ENCODE results near the gene CARMIL1.
A peak's percentile ranks its signal among the peaks of the same experiment; 100 is the strongest.

Gene CARMIL1

GRCh38 chr6:25414755-25415154, 135.6 kb downstream of the CARMIL1 start:
- H3K4me3 ChIP-seq (ENCODE audit: low read depth, low read length) = no peak overlapping the region
- DNase-seq (ENCODE audit: low read depth) = no peak
- TF ChIP-seq CTCF (conservative IDR thresholded peaks at IDR 0.05; ENCODE audit: low read depth, low read length) = no peak

GRCh38 chr6:25415274-25415673, 136.1 kb downstream of the CARMIL1 start:
- no peak for DNase-seq (ENCODE audit: low read depth)
- H3K4me3 ChIP-seq (ENCODE audit: low read depth, low read length) = no peak overlapping the region
- no peak for TF ChIP-seq CTCF (conservative IDR thresholded peaks at IDR 0.05; ENCODE audit: low read depth, low read length)

DNA sequence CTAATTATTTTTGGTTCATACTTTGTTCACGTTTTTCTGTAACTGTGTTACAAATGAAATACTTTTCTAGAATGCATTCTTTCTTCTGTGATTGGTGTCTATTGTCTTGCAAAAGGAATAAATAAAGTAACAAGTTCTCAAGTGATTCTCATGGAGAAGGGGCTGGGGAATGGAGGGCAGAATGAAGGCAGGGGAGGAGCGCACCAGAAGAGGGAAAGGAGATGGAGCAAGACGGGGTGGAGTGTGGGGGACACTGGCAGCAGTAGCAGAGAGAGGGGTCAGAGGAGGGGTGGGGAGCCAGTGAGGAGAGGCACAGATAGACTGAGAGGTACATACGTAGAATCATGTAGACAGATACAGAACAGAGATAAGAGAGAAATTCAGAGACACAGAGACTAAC, 136.5 kb downstream of the CARMIL1 start:
- no peak overlapping the region for H3K4me3 ChIP-seq (ENCODE audit: low read depth, low read length)
- no peak for TF ChIP-seq CTCF (conservative IDR thresholded peaks at IDR 0.05; ENCODE audit: low read depth, low read length)
- no peak for DNase-seq (ENCODE audit: low read depth)

GRCh38 chr6:25417046-25417605, 138.0 kb downstream of the CARMIL1 start:
- DNase-seq (ENCODE audit: low read depth) = peak; percentile 2
- TF ChIP-seq CTCF (conservative IDR thresholded peaks at IDR 0.05; ENCODE audit: low read depth, low read length) = no peak
- no peak overlapping the region for H3K4me3 ChIP-seq (ENCODE audit: low read depth, low read length)

GRCh38 chr6:25418454-25419052, 139.4 kb downstream of the CARMIL1 start:
- peak; percentile 7 for DNase-seq (ENCODE audit: low read depth)
- no peak overlapping the region for H3K4me3 ChIP-seq (ENCODE audit: low read depth, low read length)
- TF ChIP-seq CTCF (conservative IDR thresholded peaks at IDR 0.05; ENCODE audit: low read depth, low read length) = no peak

DNA sequence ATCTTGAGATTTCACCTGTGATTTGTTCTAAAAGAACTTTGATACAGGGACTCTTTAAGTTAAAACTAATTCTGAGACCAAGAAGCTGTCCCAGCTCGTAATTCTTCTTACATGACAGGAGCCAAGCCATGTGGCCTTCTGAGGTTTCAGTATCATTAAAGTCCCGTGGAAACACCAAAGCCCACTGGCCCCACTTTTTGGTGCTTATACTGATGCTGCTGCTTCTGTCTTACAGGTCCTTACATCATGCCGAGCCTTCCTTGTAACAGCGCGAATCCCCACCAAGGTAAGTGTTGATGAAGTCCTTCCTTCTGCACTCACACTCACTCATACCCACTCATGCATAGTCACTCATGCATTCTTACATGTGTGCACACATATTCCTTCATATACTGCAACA, 140.7 kb downstream of the CARMIL1 start:
- TF ChIP-seq CTCF (conservative IDR thresholded peaks at IDR 0.05; ENCODE audit: low read depth, low read length) = no peak
- DNase-seq (ENCODE audit: low read depth) = no peak
- no peak overlapping the region for H3K4me3 ChIP-seq (ENCODE audit: low read depth, low read length)

- no peak overlapping the region for H3K4me3 ChIP-seq (ENCODE audit: low read depth, low read length)
- no peak for TF ChIP-seq CTCF (conservative IDR thresholded peaks at IDR 0.05; ENCODE audit: low read depth, low read length)
- no peak for DNase-seq (ENCODE audit: low read depth)
Observed at GRCh38 chr6:25423358-25423757, 144.2 kb downstream of the CARMIL1 start.

All from choroid plexus epithelial cell (primary cell).